ENCODE data around the gene SMIM15.

The SMIM15 gene

DNA sequence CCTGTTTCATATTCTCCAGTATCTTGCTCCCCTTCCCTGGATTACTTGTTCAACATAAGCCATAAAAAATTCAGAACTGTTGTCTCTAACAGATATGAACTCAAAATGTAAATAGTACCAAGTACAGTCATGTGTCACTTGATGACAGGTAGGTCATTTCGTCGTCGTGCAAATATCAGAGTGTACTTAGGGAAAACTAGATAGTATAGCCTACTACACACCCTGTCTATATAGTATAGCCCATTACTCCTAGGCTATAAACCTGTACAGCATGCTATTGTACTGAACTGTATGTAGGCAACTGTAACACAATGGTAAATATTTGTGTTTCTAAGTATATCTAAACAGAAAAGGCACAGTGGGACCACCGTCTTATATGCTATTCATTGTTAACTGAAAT is 39.1 kb downstream of the SMIM15 start:
- DNase-seq (ENCODE audit: extremely low read depth, insufficient read length) = no peak
- H3K27me3 ChIP-seq (replicated peaks; ENCODE audit: control insufficient read depth, insufficient read depth, low read length) = no peaks in the 10 kb centered on the region
- no peaks in the 10 kb centered on the region for H3K36me3 ChIP-seq (ENCODE audit: control insufficient read depth, insufficient read depth, low read length)
- no peak overlapping the region for H3K4me3 ChIP-seq (replicated peaks; ENCODE audit: low read depth, low read length)
- TF ChIP-seq, protein P1, sequence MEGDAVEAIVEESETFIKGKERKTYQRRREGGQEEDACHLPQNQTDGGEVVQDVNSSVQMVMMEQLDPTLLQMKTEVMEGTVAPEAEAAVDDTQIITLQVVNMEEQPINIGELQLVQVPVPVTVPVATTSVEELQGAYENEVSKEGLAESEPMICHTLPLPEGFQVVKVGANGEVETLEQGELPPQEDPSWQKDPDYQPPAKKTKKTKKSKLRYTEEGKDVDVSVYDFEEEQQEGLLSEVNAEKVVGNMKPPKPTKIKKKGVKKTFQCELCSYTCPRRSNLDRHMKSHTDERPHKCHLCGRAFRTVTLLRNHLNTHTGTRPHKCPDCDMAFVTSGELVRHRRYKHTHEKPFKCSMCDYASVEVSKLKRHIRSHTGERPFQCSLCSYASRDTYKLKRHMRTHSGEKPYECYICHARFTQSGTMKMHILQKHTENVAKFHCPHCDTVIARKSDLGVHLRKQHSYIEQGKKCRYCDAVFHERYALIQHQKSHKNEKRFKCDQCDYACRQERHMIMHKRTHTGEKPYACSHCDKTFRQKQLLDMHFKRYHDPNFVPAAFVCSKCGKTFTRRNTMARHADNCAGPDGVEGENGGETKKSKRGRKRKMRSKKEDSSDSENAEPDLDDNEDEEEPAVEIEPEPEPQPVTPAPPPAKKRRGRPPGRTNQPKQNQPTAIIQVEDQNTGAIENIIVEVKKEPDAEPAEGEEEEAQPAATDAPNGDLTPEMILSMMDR (IDR thresholded peaks at IDR 0.05; ENCODE audit: insufficient read depth, low read length, poor library complexity, severe bottlenecking) = no peak

DNA sequence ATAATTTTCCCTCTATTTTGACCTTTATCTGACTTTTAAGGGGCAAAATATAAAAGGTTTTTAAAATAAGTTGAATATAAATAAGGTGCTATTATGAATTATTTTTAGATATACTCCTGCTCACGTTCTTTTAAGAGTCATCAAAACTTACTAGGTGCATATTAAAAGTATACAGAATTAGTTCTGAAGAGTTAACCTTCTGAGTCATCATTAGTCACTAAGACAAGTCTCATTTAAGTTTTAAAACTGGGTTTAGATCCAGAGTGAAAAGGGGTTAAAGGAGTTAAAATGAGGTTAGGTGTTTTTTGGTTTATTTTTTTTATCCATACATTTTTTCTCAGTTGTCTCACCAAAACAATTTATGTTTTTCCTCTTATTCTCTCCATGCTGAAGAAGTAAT is 41.7 kb downstream of the SMIM15 start:
- TF ChIP-seq, protein P1 (IDR thresholded peaks at IDR 0.05; ENCODE audit: insufficient read depth, low read length, poor library complexity, severe bottlenecking) = no peak
- DNase-seq (ENCODE audit: extremely low read depth, insufficient read length) = no peak
- no peaks in the 10 kb centered on the region for H3K27me3 ChIP-seq (replicated peaks; ENCODE audit: control insufficient read depth, insufficient read depth, low read length)
- H3K36me3 ChIP-seq (ENCODE audit: control insufficient read depth, insufficient read depth, low read length) = no peaks in the 10 kb centered on the region
- no peak overlapping the region for H3K4me3 ChIP-seq (replicated peaks; ENCODE audit: low read depth, low read length)

DNA sequence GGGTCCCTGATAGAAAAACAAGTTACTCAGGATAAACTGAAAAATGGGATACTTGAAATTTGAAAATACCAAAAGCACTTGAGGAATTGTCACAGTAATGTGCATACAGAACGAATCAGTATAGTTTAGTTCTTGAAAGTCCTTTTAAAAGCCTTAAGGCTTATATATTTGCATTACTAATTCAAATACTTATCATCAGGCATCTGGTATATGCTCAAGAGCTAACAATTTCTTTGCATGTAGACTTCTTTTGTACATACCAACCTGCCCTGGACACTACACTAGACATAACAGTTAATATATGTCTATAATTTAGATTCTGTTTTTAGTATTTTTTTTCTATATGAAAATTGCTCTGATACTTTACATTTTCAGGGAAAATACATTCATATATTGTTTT is 43.2 kb downstream of the SMIM15 start:
- no peak overlapping the region for H3K4me3 ChIP-seq (replicated peaks; ENCODE audit: low read depth, low read length)

DNA sequence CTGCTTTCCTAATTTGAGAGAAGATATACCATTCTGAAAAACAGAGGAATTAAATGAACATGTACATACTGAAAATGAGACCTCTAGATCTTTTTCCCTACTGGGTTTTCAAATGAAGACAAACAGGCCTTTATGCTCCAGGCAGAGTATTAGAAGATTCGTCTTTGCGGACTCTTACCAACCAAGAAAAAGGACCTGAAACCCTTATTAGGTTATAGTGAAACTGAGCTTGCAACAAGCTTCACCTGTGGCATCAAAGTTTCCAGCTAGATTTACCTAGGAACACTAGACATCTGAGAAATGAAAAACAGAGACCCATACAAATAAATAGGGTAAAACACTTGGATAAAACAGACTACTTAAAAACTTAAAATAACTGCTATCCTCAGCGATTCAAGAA is 46.3 kb downstream of the SMIM15 start:
- TF ChIP-seq, protein P1 (IDR thresholded peaks at IDR 0.05; ENCODE audit: insufficient read depth, low read length, poor library complexity, severe bottlenecking) = no peak
- no peaks in the 10 kb centered on the region for H3K27me3 ChIP-seq (replicated peaks; ENCODE audit: control insufficient read depth, insufficient read depth, low read length)
- DNase-seq (ENCODE audit: extremely low read depth, insufficient read length) = peak; percentile 6
- no peak overlapping the region for H3K4me3 ChIP-seq (replicated peaks; ENCODE audit: low read depth, low read length)
- no peaks in the 10 kb centered on the region for H3K36me3 ChIP-seq (ENCODE audit: control insufficient read depth, insufficient read depth, low read length)

More for the DNA sequence above, 43.2 kb downstream of the SMIM15 start:
- TF ChIP-seq, protein P1 (IDR thresholded peaks at IDR 0.05; ENCODE audit: insufficient read depth, low read length, poor library complexity, severe bottlenecking) = no peak
- Histone ChIP-seq H3K27me3 (replicated peaks; ENCODE audit: control insufficient read depth, insufficient read depth, low read length) (no peaks in the 10 kb centered on the region), H3K36me3 (ENCODE audit: control insufficient read depth, insufficient read depth, low read length) (no peaks in the 10 kb centered on the region)
- DNase-seq (ENCODE audit: extremely low read depth, insufficient read length) = no peak

DNA sequence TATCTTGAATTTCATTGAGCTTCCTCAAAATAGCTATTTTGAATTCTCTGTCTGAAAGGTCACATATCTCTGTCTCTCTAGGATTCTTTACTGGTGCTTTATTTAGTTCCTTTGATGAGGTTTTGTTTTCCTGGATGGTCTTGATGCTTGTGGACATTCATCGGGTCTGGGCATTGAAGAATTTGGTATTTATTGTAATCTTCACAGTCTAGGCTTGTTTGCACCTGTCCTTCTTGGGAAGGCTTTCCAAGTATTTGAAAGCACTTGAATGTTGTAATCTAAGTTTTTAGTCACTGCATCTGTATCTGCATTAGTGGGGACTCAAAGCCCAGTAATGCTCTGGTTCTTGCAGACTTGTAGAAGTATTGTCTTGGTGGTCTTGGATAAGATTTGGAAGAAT is 47.8 kb downstream of the SMIM15 start:
- TF ChIP-seq, protein P1 (IDR thresholded peaks at IDR 0.05; ENCODE audit: insufficient read depth, low read length, poor library complexity, severe bottlenecking) = no peak
- no peak overlapping the region for H3K4me3 ChIP-seq (replicated peaks; ENCODE audit: low read depth, low read length)
- no peak for DNase-seq (ENCODE audit: extremely low read depth, insufficient read length)
- H3K36me3 ChIP-seq (ENCODE audit: control insufficient read depth, insufficient read depth, low read length) = no peaks in the 10 kb centered on the region
- no peaks in the 10 kb centered on the region for H3K27me3 ChIP-seq (replicated peaks; ENCODE audit: control insufficient read depth, insufficient read depth, low read length)

All from GM06990 (cell line).